HCT116 (cell line): ENCODE data around the gene HIGD1C. TPM values are rescaled to one million over a fixed set of nuclear protein-coding genes. Genes with fewer than 3 reads are reported as not detected.

Experiments
- ATAC-seq: fragments of 200-7000 bp; cut with Tn5 transposase; 2 replicates; pipeline ENCODE4 v1.9.1; 2020; ENCODE audit warnings: mild to moderate bottlenecking, moderate library complexity
- BruUV-seq: library from RNA; stranded (reverse); fragments of 400-500 nt; replicated peaks from 2 replicates; lab custom pipeline; 2021; lab: Mats Ljungman, UMichigan
- CTCF ChIA-PET: fragments of 300-600 bp; sonication (Branson Sonifier 250); formaldehyde crosslinking; loops from one replicate; lab custom pipeline; 2021; ENCODE audit warnings: antibody characterized with exemption; lab: Charles Lee
- POLR2A ChIA-PET: fragments of 300-600, 350-600 bp; sonication (Branson Sonifier 250); formaldehyde crosslinking; loops from one replicate; lab custom pipeline; 2021; ENCODE audit warnings: antibody characterized with exemption; lab: Charles Lee
- RAD21 ChIA-PET, 2 experiments: fragments of 300-600 bp; sonication (Branson Sonifier 250); formaldehyde crosslinking; loops; one replicate each; lab custom pipeline; 2023; ENCODE audit warnings: low total read pairs in 2 of 2; ENCODE audit not compliant: uncharacterized antibody in 2 of 2, unreplicated experiment in 2 of 2, low non-redundant PET in 1 of 2; lab: Charles Lee
- DNase-seq: peaks from one replicate; pipeline ENCODE4 v3.0.0-alpha.2; 2010; ENCODE audit warnings: low read depth, low spot score
- H2AFZ ChIP-seq: fragments of 200-600 bp; shearing (Covaris generic), sonication (generic); 2 replicates; pipeline ENCODE4 v1.6.1; 2017; ENCODE audit warnings: low read depth, mixed run types, mixed read lengths, antibody characterized with exemption, low read length; ENCODE audit not compliant: poor library complexity, severe bottlenecking
- H3K27ac ChIP-seq: 2 replicates; pipeline ENCODE4 v1.5.1; 2012; ENCODE audit warnings: low read depth, low read length
- H3K27me3 ChIP-seq: fragments of 200-600 bp; sonication (generic); 2 replicates; pipeline ENCODE4 v1.6.1; 2016; ENCODE audit warnings: mixed run types, low read length, mixed read lengths; ENCODE audit not compliant: insufficient read depth
- H3K36me3 ChIP-seq, 2 experiments: fragments of 200-500 bp in 1 of 2; fragments of 200-600 bp in 1 of 2; sonication (Bioruptor generic) in 1 of 2; sonication (generic) in 1 of 2; 2 replicates each; pipeline versions ENCODE4 v1.5.1 to v1.6.1; 2014 to 2016; ENCODE audit warnings: low read length in 2 of 2, inconsistent platforms in 1 of 2, mixed read lengths in 1 of 2, mixed run types in 1 of 2; ENCODE audit not compliant: insufficient read depth in 2 of 2, control insufficient read depth in 1 of 2
- H3K4me1 ChIP-seq, 2 experiments: fragments of 200-600 bp in 1 of 2; sonication (generic) in 1 of 2; 2 replicates each; pipeline versions ENCODE4 v1.5.1 to v1.6.1; 2012 to 2017; ENCODE audit warnings: low read length in 2 of 2, inconsistent platforms in 1 of 2, mild to moderate bottlenecking in 1 of 2, mixed read lengths in 1 of 2, mixed run types in 1 of 2, moderate library complexity in 1 of 2; ENCODE audit not compliant: insufficient read depth in 2 of 2, control insufficient read depth in 1 of 2
- H3K4me2 ChIP-seq: fragments of 200-600 bp; sonication (generic); 2 replicates; pipeline ENCODE4 v1.6.1; 2017; ENCODE audit warnings: mixed run types, low read length, mixed read lengths
- H3K4me3 ChIP-seq, 2 experiments: fragments of 200-600 bp in 1 of 2; sonication (generic) in 1 of 2; replicated peaks in 1 of 2; 2 replicates each; pipeline ENCODE4 v1.5.1; 2011 to 2016; ENCODE audit warnings: low read length in 2 of 2, control low read depth in 1 of 2, low read depth in 1 of 2, mild to moderate bottlenecking in 1 of 2, mixed read lengths in 1 of 2, mixed run types in 1 of 2
- H3K79me2 ChIP-seq: fragments of 200-600 bp; sonication (generic); 2 replicates; pipeline ENCODE4 v1.6.1; 2017; ENCODE audit warnings: mild to moderate bottlenecking, mixed run types, low read length, moderate library complexity, mixed read lengths; ENCODE audit not compliant: insufficient read depth
- H3K9ac ChIP-seq: fragments of 200-600 bp; sonication (generic); 2 replicates; pipeline ENCODE4 v1.6.1; 2016; ENCODE audit warnings: low read length, mixed read lengths
- H3K9me2 ChIP-seq: fragments of 200-600 bp; sonication (generic), shearing (Covaris generic); 2 replicates; pipeline ENCODE4 v1.6.1; 2017; ENCODE audit warnings: mixed run types, mild to moderate bottlenecking, moderate library complexity; ENCODE audit not compliant: insufficient read depth
- H3K9me3 ChIP-seq, 2 experiments: fragments of 200-500 bp in 1 of 2; fragments of 200-600 bp in 1 of 2; sonication (Bioruptor generic) in 1 of 2; sonication (generic) in 1 of 2; 2 replicates each; pipeline ENCODE4 v1.6.1; 2014 to 2017; ENCODE audit warnings: low read length in 2 of 2, mixed read lengths in 2 of 2, inconsistent platforms in 1 of 2, low read depth in 1 of 2, mild to moderate bottlenecking in 1 of 2, mixed run types in 1 of 2, moderate library complexity in 1 of 2; ENCODE audit not compliant: control insufficient read depth in 1 of 2, insufficient read depth in 1 of 2
- H4K20me1 ChIP-seq: fragments of 200-600 bp; sonication (generic), shearing (Covaris generic); 2 replicates; pipeline ENCODE4 v1.6.1; 2017; ENCODE audit warnings: mixed run types, mild to moderate bottlenecking, moderate library complexity; ENCODE audit not compliant: insufficient read depth
- ATF3 ChIP-seq: IDR thresholded peaks from 2 replicates; pipeline ENCODE4 v1.6.1; 2012
- CBX3 ChIP-seq: IDR thresholded peaks from 2 replicates; pipeline ENCODE4 v1.6.1; 2012; ENCODE audit warnings: low read depth
- CEBPB ChIP-seq: IDR thresholded peaks from 2 replicates; pipeline ENCODE4 v1.6.1; 2012; ENCODE audit warnings: low read depth
- CTCF ChIP-seq, 3 experiments: fragments of 200-600 bp in 1 of 3; sonication (generic) in 1 of 3; IDR thresholded peaks in 2 of 3; conservative IDR thresholded peaks in 1 of 3; 2 replicates each; pipeline ENCODE4 v1.5.1; 2012 to 2017; ENCODE audit warnings: low read depth in 2 of 3, low read length in 2 of 3, antibody characterized with exemption in 1 of 3, borderline replicate concordance in 1 of 3, control low read depth in 1 of 3, mild to moderate bottlenecking in 1 of 3, mixed read lengths in 1 of 3, mixed run types in 1 of 3, moderate library complexity in 1 of 3; ENCODE audit not compliant: insufficient read depth in 1 of 3
- EGR1 ChIP-seq: IDR thresholded peaks from 2 replicates; pipeline ENCODE4 v1.6.1; 2012; ENCODE audit warnings: low read depth
- ELF1 ChIP-seq: IDR thresholded peaks from 2 replicates; pipeline ENCODE4 v1.6.1; 2012; ENCODE audit warnings: low read depth, borderline replicate concordance
- EZH2 ChIP-seq: fragments of 200-600 bp; sonication (generic); IDR thresholded peaks from 2 replicates; pipeline ENCODE4 v1.6.1; 2017; ENCODE audit warnings: antibody characterized with exemption, mixed run types
- EZH2phosphoT487 ChIP-seq: fragments of 200-600 bp; IDR thresholded peaks from 2 replicates; pipeline ENCODE4 v1.6.1; 2018; ENCODE audit warnings: antibody characterized with exemption, borderline replicate concordance
- JUND ChIP-seq: IDR thresholded peaks from 2 replicates; pipeline ENCODE4 v1.6.1; 2012
- POLR2A ChIP-seq: IDR thresholded peaks from 2 replicates; pipeline ENCODE4 v1.7.0; 2011; ENCODE audit warnings: borderline replicate concordance; ENCODE audit not compliant: insufficient read depth, insufficient read length; ENCODE audit errors: extremely low read depth
- POLR2AphosphoS5 ChIP-seq: IDR thresholded peaks from 2 replicates; pipeline ENCODE4 v1.6.1; 2011; ENCODE audit warnings: mild to moderate bottlenecking, low read depth, low read length, moderate library complexity
- RAD21 ChIP-seq: IDR thresholded peaks from 2 replicates; pipeline ENCODE4 v1.6.1; 2012; ENCODE audit warnings: low read depth, mild to moderate bottlenecking
- SIN3A ChIP-seq: IDR thresholded peaks from 2 replicates; pipeline ENCODE4 v1.6.1; 2012; ENCODE audit warnings: low read depth
- SP1 ChIP-seq: IDR thresholded peaks from 2 replicates; pipeline ENCODE4 v1.6.1; 2012; ENCODE audit warnings: low read depth
- SRF ChIP-seq: IDR thresholded peaks from 2 replicates; pipeline ENCODE4 v1.6.1; 2012; ENCODE audit warnings: low read depth
- TCF7L2 ChIP-seq: IDR thresholded peaks from 2 replicates; pipeline ENCODE4 v1.7.0; 2011; ENCODE audit warnings: borderline replicate concordance, inconsistent platforms; ENCODE audit not compliant: insufficient read depth, insufficient read length; ENCODE audit errors: extremely low read depth
- YY1 ChIP-seq: IDR thresholded peaks from 2 replicates; pipeline ENCODE4 v1.6.1; 2011; ENCODE audit warnings: low read length, low read depth, moderate library complexity, mild to moderate bottlenecking; ENCODE audit not compliant: insufficient replicate concordance; ENCODE audit errors: extremely low read depth
- ZBTB33 ChIP-seq: IDR thresholded peaks from 2 replicates; pipeline ENCODE4 v1.6.1; 2011; ENCODE audit warnings: mild to moderate bottlenecking, low read length, moderate library complexity; ENCODE audit not compliant: insufficient replicate concordance; ENCODE audit errors: extremely low read depth
- ZFX ChIP-seq: fragments of 450-650 bp; IDR thresholded peaks from 2 replicates; pipeline ENCODE4 v1.6.1; 2017
- ZNF274 ChIP-seq: fragments of 200-500 bp; sonication (Bioruptor generic); IDR thresholded peaks from 2 replicates; pipeline ENCODE4 v1.6.1; 2014; ENCODE audit warnings: mild to moderate bottlenecking, low read depth, low read length, inconsistent platforms
- intact Hi-C: fragments of 100-400 bp; cut with micrococcal nuclease; formaldehyde crosslinking; loops from 2 replicates; pipeline ENCODE4 v1.10.0; 2022
- total RNA-seq: library from RNA; stranded (reverse); gene quantifications from one replicate; pipeline ENCODE4 v1.2.1, GENCODE V29; 2021; ENCODE audit not compliant: unreplicated experiment

HIGD1C gene
- total RNA-seq, 1 experiment from 2014 or later = not detected

- no TSS peak for BruUV-seq
- ATAC-seq (no peak), DNase-seq (no peak)
- no peaks in the 10 kb centered on the region for H3K27me3 ChIP-seq
- H3K4me2 ChIP-seq = no peak overlapping the region
- H3K9ac ChIP-seq = no peak overlapping the region
- no peaks in the 10 kb centered on the region for H3K9me3 ChIP-seq
- intact Hi-C loops = no loop called here
- H3K4me1 ChIP-seq = peaks cover 22 to 28% of the 10 kb centered on the region in 2 experiments
- H4K20me1 ChIP-seq = 0 out of 2 replicates have a peak, but pooled peaks cover 3% of the 10 kb centered on the region
- no peak for TF ChIP-seq ELF1
- no peak for TF ChIP-seq EZH2
- no peak for TF ChIP-seq EZH2phosphoT487
- no peak for TF ChIP-seq SP1
- TF ChIP-seq YY1 = no peak
- TF ChIP-seq ZFX = no peak
- no peak for TF ChIP-seq EGR1
- TF ChIP-seq POLR2A = no peak
- TF ChIP-seq CTCF (IDR thresholded peaks at IDR 0.05 in 2 of 3, conservative IDR thresholded peaks at IDR 0.05 in 1 of 3; ENCODE audit: borderline replicate concordance in 1 of 3, insufficient read depth in 1 of 3, low read depth in 2 of 3, low read length in 2 of 3) = no peak
- TF ChIP-seq ZBTB33 = no peak
- no peak for TF ChIP-seq SIN3A
- TF ChIP-seq ATF3 = no peak
- TF ChIP-seq CBX3 = no peak
- no peak for TF ChIP-seq CEBPB
- no peak for TF ChIP-seq TCF7L2
- no peak for TF ChIP-seq RAD21
- TF ChIP-seq JUND = no peak
- no peak for TF ChIP-seq ZNF274
- no peak for TF ChIP-seq SRF
- TF ChIP-seq POLR2AphosphoS5 = no peak
- POLR2A ChIA-PET = no interaction called here
- CTCF ChIA-PET = no interaction called here
- RAD21 ChIA-PET = no interaction called here
- no peak overlapping the region for H2AFZ ChIP-seq
- H3K4me3 ChIP-seq = no peak overlapping the region
- peaks cover 5% of the 10 kb centered on the region in 2 experiments; a peak in 2 of 4 replicates for H3K36me3 ChIP-seq
- no peaks in the 10 kb centered on the region for H3K9me2 ChIP-seq
- peaks cover 2% of the 10 kb centered on the region; the same call in 1 of the 2 replicates for H3K79me2 ChIP-seq
- no peak overlapping the region for H3K27ac ChIP-seq
Measured at GRCh38 chr12:51004504-51004903, 52.2 kb downstream of the HIGD1C start.
